HEK293 (cell line): ENCODE measurements around the gene SIRT7.
A peak's percentile ranks its signal among the peaks of the same experiment; 100 is the strongest.

Experiments
- CTCF ChIA-PET: fragments of 350-600 bp; formaldehyde crosslinking; extraction: SDS; loops from one replicate; lab custom pipeline; 2021; ENCODE audit warnings: antibody characterized with exemption; lab: Yijun Ruan, JAX
- POLR2A ChIA-PET: fragments of 300-600 bp; formaldehyde crosslinking; extraction: SDS; loops from one replicate; lab custom pipeline; 2020; ENCODE audit warnings: antibody characterized with exemption, inconsistent platforms; lab: Yijun Ruan, JAX
- H3K27ac ChIP-seq: fragments of 200-500 bp; sonication (Bioruptor generic); 2 replicates; pipeline ENCODE4 v1.5.1; 2014; ENCODE audit warnings: low read depth, low read length, control low read depth, inconsistent platforms; ENCODE audit errors: extremely low read depth
- H3K36me3 ChIP-seq, 2 experiments: fragments of 200-500 bp in 1 of 2; sonication (Bioruptor generic) in 1 of 2; 1 replicate in 1 of 2; 2 replicates in 1 of 2; pipeline ENCODE4 v1.5.1; 2014 to 2017; ENCODE audit warnings: inconsistent platforms in 2 of 2, low read length in 2 of 2; ENCODE audit not compliant: control insufficient read depth in 2 of 2, insufficient read depth in 1 of 2
- H3K4me1 ChIP-seq: fragments of 200-500 bp; sonication (Bioruptor generic); 2 replicates; pipeline ENCODE4 v1.5.1; 2014; ENCODE audit warnings: mild to moderate bottlenecking, low read length, inconsistent platforms; ENCODE audit not compliant: control insufficient read depth, insufficient read depth
- H3K4me3 ChIP-seq: 2 replicates; pipeline ENCODE4 v1.5.1; 2011; ENCODE audit warnings: low read depth, mild to moderate bottlenecking, control low read depth, low read length, moderate library complexity
- H3K9me3 ChIP-seq: fragments of 200-500 bp; sonication (Bioruptor generic); 2 replicates; pipeline ENCODE4 v1.5.1; 2014; ENCODE audit warnings: low read depth, low read length, inconsistent platforms; ENCODE audit not compliant: control insufficient read depth, insufficient read depth
- EGR2 ChIP-seq: fragments of 450-650 bp; formaldehyde crosslinking; IDR thresholded peaks from 2 replicates; pipeline ENCODE4 v1.5.1; 2016; ENCODE audit warnings: low read depth, missing biosample characterization, missing genetic modification characterization
- GLI2 ChIP-seq: fragments of 450-650 bp; formaldehyde crosslinking; IDR thresholded peaks from 2 replicates; pipeline ENCODE4; 2017; ENCODE audit warnings: missing biosample characterization, missing genetic modification characterization, low read depth, borderline replicate concordance
- SCRT1 ChIP-seq: fragments of 450-650 bp; formaldehyde crosslinking; IDR thresholded peaks from 2 replicates; pipeline ENCODE4 v1.5.1; 2016; ENCODE audit warnings: missing biosample characterization, missing genetic modification characterization, borderline replicate concordance
- ZNF121 ChIP-seq: fragments of 450-650 bp; formaldehyde crosslinking; IDR thresholded peaks from 2 replicates; pipeline ENCODE4 v1.5.1; 2016; ENCODE audit warnings: missing biosample characterization, missing genetic modification characterization
- ZNF174 ChIP-seq: fragments of 450-650 bp; formaldehyde crosslinking; IDR thresholded peaks from 2 replicates; pipeline ENCODE4 v1.5.0; 2017; ENCODE audit warnings: missing biosample characterization, mild to moderate bottlenecking, missing genetic modification characterization
- ZNF2 ChIP-seq: fragments of 450-650 bp; formaldehyde crosslinking; IDR thresholded peaks from 2 replicates; pipeline ENCODE4 v1.5.1; 2016; ENCODE audit warnings: missing biosample characterization, missing genetic modification characterization
- ZNF677 ChIP-seq: fragments of 450-650 bp; IDR thresholded peaks from 2 replicates; pipeline ENCODE4 v1.5.0; 2018; ENCODE audit warnings: missing biosample characterization, mild to moderate bottlenecking, missing genetic modification characterization, moderate library complexity
- ZNF777 ChIP-seq: fragments of 450-650 bp; formaldehyde crosslinking; IDR thresholded peaks from 2 replicates; pipeline ENCODE4 v1.5.1; 2017; ENCODE audit warnings: missing biosample characterization, missing genetic modification characterization, borderline replicate concordance
- ZNF792 ChIP-seq: fragments of 450-650 bp; formaldehyde crosslinking; IDR thresholded peaks from 2 replicates; pipeline ENCODE4 v1.5.1; 2016; ENCODE audit warnings: missing biosample characterization, missing genetic modification characterization
- ZSCAN23 ChIP-seq: fragments of 450-650 bp; formaldehyde crosslinking; IDR thresholded peaks from 2 replicates; pipeline ENCODE4 v1.5.1; 2016; ENCODE audit warnings: missing biosample characterization, missing genetic modification characterization
- TF ChIP-seq, protein P1 (sequence below): fragments of 450-650 bp; formaldehyde crosslinking; IDR thresholded peaks from 2 replicates; pipeline ENCODE4 v1.5.1; 2016; ENCODE audit warnings: missing biosample characterization, missing genetic modification characterization
- TF ChIP-seq, protein P2 (sequence below): fragments of 450-650 bp; IDR thresholded peaks from 2 replicates; pipeline ENCODE4 v1.5.1; 2018; ENCODE audit warnings: missing biosample characterization, mild to moderate bottlenecking, missing genetic modification characterization
- TF ChIP-seq, protein P3 (sequence below): sonication (generic); formaldehyde crosslinking; IDR thresholded peaks from 2 replicates; pipeline ENCODE4 v1.8.1; 2022; ENCODE audit warnings: mild to moderate bottlenecking, moderate library complexity, missing genetic modification reagents
- TF ChIP-seq, protein P4 (sequence below): fragments of 450-650 bp; formaldehyde crosslinking; IDR thresholded peaks from 2 replicates; pipeline ENCODE4 v1.5.1; 2016; ENCODE audit warnings: missing biosample characterization, missing genetic modification characterization, low read depth

SIRT7 gene

DNA sequence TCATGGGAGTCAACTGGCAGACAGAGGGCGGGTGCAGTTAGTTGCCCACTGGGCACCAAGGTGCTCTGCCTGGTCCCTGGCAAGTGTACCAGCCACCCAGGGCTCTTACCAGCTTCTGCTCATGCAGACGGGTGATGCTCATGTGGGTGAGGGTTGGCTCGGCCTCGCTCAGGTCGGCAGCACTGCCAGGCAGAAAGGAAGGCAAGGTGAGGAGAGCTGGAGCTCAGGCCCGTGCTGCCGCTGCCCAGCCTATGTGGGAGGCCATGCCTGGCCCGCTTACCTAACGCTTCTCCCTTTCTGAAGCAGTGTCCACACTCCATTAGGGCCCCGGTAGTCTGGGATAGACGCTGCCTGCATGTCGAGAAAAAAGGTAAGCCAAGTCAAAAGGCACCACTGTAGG lies 2.6 kb downstream of the SIRT7 start:
- H3K27ac ChIP-seq = no peak overlapping the region
- no peak overlapping the region for H3K4me3 ChIP-seq
- no peaks in the 10 kb centered on the region for H3K9me3 ChIP-seq
- CTCF ChIA-PET = no interaction called here
- POLR2A ChIA-PET = no interaction called here
- H3K36me3 ChIP-seq = peaks cover 0 to 62% of the 10 kb centered on the region in 2 experiments; a peak in 1 of 3 replicates
- TF ChIP-seq, protein P1, sequence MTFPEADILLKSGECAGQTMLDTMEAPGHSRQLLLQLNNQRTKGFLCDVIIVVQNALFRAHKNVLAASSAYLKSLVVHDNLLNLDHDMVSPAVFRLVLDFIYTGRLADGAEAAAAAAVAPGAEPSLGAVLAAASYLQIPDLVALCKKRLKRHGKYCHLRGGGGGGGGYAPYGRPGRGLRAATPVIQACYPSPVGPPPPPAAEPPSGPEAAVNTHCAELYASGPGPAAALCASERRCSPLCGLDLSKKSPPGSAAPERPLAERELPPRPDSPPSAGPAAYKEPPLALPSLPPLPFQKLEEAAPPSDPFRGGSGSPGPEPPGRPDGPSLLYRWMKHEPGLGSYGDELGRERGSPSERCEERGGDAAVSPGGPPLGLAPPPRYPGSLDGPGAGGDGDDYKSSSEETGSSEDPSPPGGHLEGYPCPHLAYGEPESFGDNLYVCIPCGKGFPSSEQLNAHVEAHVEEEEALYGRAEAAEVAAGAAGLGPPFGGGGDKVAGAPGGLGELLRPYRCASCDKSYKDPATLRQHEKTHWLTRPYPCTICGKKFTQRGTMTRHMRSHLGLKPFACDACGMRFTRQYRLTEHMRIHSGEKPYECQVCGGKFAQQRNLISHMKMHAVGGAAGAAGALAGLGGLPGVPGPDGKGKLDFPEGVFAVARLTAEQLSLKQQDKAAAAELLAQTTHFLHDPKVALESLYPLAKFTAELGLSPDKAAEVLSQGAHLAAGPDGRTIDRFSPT = peak; percentile 42; the same call in 1 of the 2 replicates
- TF ChIP-seq, protein P2, sequence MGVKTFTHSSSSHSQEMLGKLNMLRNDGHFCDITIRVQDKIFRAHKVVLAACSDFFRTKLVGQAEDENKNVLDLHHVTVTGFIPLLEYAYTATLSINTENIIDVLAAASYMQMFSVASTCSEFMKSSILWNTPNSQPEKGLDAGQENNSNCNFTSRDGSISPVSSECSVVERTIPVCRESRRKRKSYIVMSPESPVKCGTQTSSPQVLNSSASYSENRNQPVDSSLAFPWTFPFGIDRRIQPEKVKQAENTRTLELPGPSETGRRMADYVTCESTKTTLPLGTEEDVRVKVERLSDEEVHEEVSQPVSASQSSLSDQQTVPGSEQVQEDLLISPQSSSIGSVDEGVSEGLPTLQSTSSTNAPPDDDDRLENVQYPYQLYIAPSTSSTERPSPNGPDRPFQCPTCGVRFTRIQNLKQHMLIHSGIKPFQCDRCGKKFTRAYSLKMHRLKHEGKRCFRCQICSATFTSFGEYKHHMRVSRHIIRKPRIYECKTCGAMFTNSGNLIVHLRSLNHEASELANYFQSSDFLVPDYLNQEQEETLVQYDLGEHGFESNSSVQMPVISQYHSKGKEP (tag by site-specific recombination) = no peak
- peaks cover 9% of the 10 kb centered on the region for H3K4me1 ChIP-seq

DNA sequence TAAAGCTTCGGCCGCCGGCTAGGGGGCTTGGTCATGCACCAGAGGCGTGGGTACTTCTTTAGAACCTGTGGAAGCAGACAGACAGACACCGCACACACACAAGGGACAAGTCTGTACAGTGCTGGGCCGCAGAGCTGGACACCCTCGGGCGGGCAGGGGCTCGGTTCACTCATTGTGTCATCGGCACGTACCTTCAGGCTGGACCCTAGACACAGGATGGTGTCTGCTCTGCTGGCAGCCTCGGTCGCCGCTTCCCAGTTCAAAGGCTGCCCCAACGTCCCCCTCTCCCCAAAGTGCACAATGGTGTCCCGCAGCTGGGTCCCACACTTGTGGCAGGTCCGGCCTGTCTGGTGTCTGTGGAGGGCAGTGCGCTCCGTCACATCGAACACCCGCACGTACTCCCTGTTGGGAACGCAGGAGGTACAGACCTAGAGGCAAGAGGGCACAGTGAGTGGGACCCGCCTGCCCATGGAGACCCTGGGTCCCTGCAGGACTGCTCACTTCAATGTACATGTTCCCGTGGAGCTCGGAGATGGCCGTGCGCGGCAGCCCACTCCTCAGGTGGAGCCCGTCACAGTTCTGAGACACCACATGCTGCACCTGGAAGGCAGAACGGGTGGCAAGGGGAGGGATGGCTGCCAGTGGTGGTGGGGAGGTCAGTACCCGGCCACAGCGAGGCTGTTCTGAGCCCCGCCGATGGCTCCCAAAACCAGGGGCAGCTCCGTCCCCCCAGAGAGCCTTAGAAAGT lies 3.7 kb downstream of the SIRT7 start:
- peaks cover 0 to 53% of the 10 kb centered on the region in 2 experiments; a peak in 1 of 3 replicates for H3K36me3 ChIP-seq
- ChIA-PET POLR2A (interaction anchor here (0.8 to 1.0 kb wide), 2 partner anchors 19 to 32 kb away, joined by 3 read pairs; no protein-coding TSS in a partner anchor), CTCF (no interaction called here)
- no peak overlapping the region for H3K27ac ChIP-seq
- no peak overlapping the region for H3K4me3 ChIP-seq
- TF ChIP-seq, protein P3, sequence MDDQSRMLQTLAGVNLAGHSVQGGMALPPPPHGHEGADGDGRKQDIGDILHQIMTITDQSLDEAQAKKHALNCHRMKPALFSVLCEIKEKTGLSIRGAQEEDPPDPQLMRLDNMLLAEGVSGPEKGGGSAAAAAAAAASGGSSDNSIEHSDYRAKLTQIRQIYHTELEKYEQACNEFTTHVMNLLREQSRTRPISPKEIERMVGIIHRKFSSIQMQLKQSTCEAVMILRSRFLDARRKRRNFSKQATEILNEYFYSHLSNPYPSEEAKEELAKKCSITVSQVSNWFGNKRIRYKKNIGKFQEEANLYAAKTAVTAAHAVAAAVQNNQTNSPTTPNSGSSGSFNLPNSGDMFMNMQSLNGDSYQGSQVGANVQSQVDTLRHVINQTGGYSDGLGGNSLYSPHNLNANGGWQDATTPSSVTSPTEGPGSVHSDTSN (CRISPR knock-in tag) = no peak
- TF ChIP-seq ZNF777 (no peak), GLI2 (tag by site-specific recombination) (no peak), ZNF792 (tag by site-specific recombination) (no peak), ZNF677 (no peak), SCRT1 (tag by site-specific recombination) (no peak), ZNF121 (no peak), ZSCAN23 (no peak), EGR2 (no peak), ZNF2 (tag by site-specific recombination) (no peak), ZNF174 (no peak)
- TF ChIP-seq, protein P4, sequence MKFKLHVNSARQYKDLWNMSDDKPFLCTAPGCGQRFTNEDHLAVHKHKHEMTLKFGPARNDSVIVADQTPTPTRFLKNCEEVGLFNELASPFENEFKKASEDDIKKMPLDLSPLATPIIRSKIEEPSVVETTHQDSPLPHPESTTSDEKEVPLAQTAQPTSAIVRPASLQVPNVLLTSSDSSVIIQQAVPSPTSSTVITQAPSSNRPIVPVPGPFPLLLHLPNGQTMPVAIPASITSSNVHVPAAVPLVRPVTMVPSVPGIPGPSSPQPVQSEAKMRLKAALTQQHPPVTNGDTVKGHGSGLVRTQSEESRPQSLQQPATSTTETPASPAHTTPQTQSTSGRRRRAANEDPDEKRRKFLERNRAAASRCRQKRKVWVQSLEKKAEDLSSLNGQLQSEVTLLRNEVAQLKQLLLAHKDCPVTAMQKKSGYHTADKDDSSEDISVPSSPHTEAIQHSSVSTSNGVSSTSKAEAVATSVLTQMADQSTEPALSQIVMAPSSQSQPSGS (tag by site-specific recombination) = no peak
- TF ChIP-seq, all 188 proteins: peak for 0
- no peaks in the 10 kb centered on the region for H3K9me3 ChIP-seq
- H3K4me1 ChIP-seq = peaks cover 10% of the 10 kb centered on the region
